PC-9 (cell line): ENCODE data around the gene RNF225. TPM values are rescaled to one million over a fixed set of nuclear protein-coding genes. Genes with fewer than 3 reads are reported as not detected.

Source experiments
- BruUV-seq: library from RNA; stranded (reverse); fragments of 400-500 nt; replicated peaks from 2 replicates; lab custom pipeline; 2021; lab: Mats Ljungman, UMichigan
- CTCF ChIA-PET: fragments of 300-600 bp; sonication (Branson Sonifier 250); formaldehyde crosslinking; loops from one replicate; lab custom pipeline; 2022; ENCODE audit warnings: antibody characterized with exemption; lab: Charles Lee
- POLR2A ChIA-PET: fragments of 300-600 bp; sonication (Branson Sonifier 250); formaldehyde crosslinking; loops from one replicate; lab custom pipeline; 2022; ENCODE audit warnings: antibody characterized with exemption; ENCODE audit not compliant: unreplicated experiment; lab: Charles Lee
- DNase-seq, 2 experiments: peaks; one replicate each; pipeline versions ENCODE4 v3.0.0 to v3.0.0-alpha.2; 2015 to 2022; ENCODE audit warnings: mixed read lengths in 1 of 2
- H2AFZ ChIP-seq: fragments of 200-600 bp; sonication (generic); 2 replicates; pipeline ENCODE4 v1.8.1; 2017; ENCODE audit warnings: antibody characterized with exemption
- H3F3A ChIP-seq: fragments of 200-600 bp; sonication (generic); 2 replicates; pipeline ENCODE4 v1.8.1; 2017; ENCODE audit warnings: antibody characterized with exemption, mild to moderate bottlenecking, low read depth; ENCODE audit not compliant: insufficient read depth
- H3K27ac ChIP-seq: fragments of 200-600 bp; sonication (generic); 2 replicates; pipeline ENCODE4 v1.6.1; 2016; ENCODE audit warnings: mixed run types
- H3K27me3 ChIP-seq: fragments of 200-600 bp; sonication (generic); 2 replicates; pipeline ENCODE4 v1.6.1; 2016; ENCODE audit warnings: low read depth, mixed run types; ENCODE audit not compliant: insufficient read depth
- H3K36me3 ChIP-seq: fragments of 200-600 bp; sonication (generic); 2 replicates; pipeline ENCODE4 v1.6.1; 2016; ENCODE audit warnings: low read depth, mixed run types
- H3K4me1 ChIP-seq: fragments of 200-600 bp; sonication (generic); replicated peaks from 2 replicates; pipeline ENCODE4 v1.6.1; 2016; ENCODE audit warnings: mixed run types; ENCODE audit not compliant: insufficient read depth
- H3K4me2 ChIP-seq: fragments of 200-600 bp; sonication (generic); 2 replicates; pipeline ENCODE4 v1.6.1; 2017; ENCODE audit warnings: mixed run types
- H3K4me3 ChIP-seq: fragments of 200-600 bp; sonication (generic); 2 replicates; pipeline ENCODE4 v1.6.1; 2016; ENCODE audit warnings: mixed run types
- H3K79me2 ChIP-seq: fragments of 200-600 bp; sonication (generic); 2 replicates; pipeline ENCODE4 v1.6.1; 2017; ENCODE audit warnings: low read depth, mixed run types
- H3K9me2 ChIP-seq: fragments of 200-600 bp; sonication (generic); 2 replicates; pipeline ENCODE4 v1.8.1; 2017; ENCODE audit warnings: mild to moderate bottlenecking; ENCODE audit not compliant: insufficient read depth
- H3K9me3 ChIP-seq: fragments of 200-600 bp; sonication (generic); 2 replicates; pipeline ENCODE4 v1.8.1; 2016; ENCODE audit warnings: low read depth; ENCODE audit not compliant: insufficient read depth
- H4K20me1 ChIP-seq: fragments of 200-600 bp; sonication (generic); 2 replicates; pipeline ENCODE4 v1.8.1; 2017; ENCODE audit not compliant: insufficient read depth
- CTCF ChIP-seq: fragments of 200-600 bp; sonication (generic); conservative IDR thresholded peaks from 2 replicates; pipeline ENCODE4 v1.6.1; 2017; ENCODE audit warnings: mixed run types, antibody characterized with exemption, mild to moderate bottlenecking, moderate library complexity
- EZH2 ChIP-seq: fragments of 200-600 bp; sonication (generic); IDR thresholded peaks from 2 replicates; pipeline ENCODE4 v1.8.0; 2017; ENCODE audit warnings: antibody characterized with exemption, low read depth
- intact Hi-C: fragments of 100-400 bp; cut with micrococcal nuclease; formaldehyde crosslinking; loops from one replicate; pipeline ENCODE4 v1.10.0; 2022; ENCODE audit not compliant: unreplicated experiment
- total RNA-seq: library from RNA; stranded (reverse); gene quantifications from 2 replicates; pipeline ENCODE4 v1.2.3, GENCODE V29; 2021

RNF225 gene
- total RNA-seq, 1 experiment from 2014 or later: 0.61 TPM

GRCh38 chr19:58388175-58388526 is 7.3 kb upstream of the RNF225 start:
- peaks cover 22% of the 10 kb centered on the region for H3K4me1 ChIP-seq
- no peaks in the 10 kb centered on the region for H3K9me2 ChIP-seq
- TF ChIP-seq EZH2 (no peak), CTCF (no peak)
- peak overlapping the region; percentile 90 for H3K4me2 ChIP-seq
- BruUV-seq: no TSS peak
- H3K79me2 ChIP-seq: peaks cover 68% of the 10 kb centered on the region
- H2AFZ ChIP-seq: no peak overlapping the region
- intact Hi-C loops: no loop called here
- no peak for DNase-seq
- no peaks in the 10 kb centered on the region for H3K9me3 ChIP-seq
- peaks cover 22% of the 10 kb centered on the region for H4K20me1 ChIP-seq
- peaks cover 23% of the 10 kb centered on the region; the same call in 1 of the 2 replicates for H3F3A ChIP-seq
- CTCF ChIA-PET: no interaction called here
- POLR2A ChIA-PET: no interaction called here
- H3K27ac ChIP-seq: no peak overlapping the region
- peak overlapping the region; percentile 93 for H3K4me3 ChIP-seq
- H3K36me3 ChIP-seq: no peaks in the 10 kb centered on the region
- no peaks in the 10 kb centered on the region for H3K27me3 ChIP-seq

GRCh38 chr19:58392945-58393724 is 2.3 kb upstream of the RNF225 start:
- H3K9me3 ChIP-seq: no peaks in the 10 kb centered on the region
- intact Hi-C loops: no loop called here
- DNase-seq: no peak
- ChIA-PET POLR2A (interaction anchor here (0.6 kb wide), 1 partner anchor 12 kb away, joined by 3 read pairs; no protein-coding TSS in a partner anchor), CTCF (no interaction called here)
- BruUV-seq: no TSS peak
- no peak overlapping the region for H2AFZ ChIP-seq
- H3K4me1 ChIP-seq: peaks cover 35% of the 10 kb centered on the region
- H3K4me2 ChIP-seq: no peak overlapping the region
- H3K27me3 ChIP-seq: no peaks in the 10 kb centered on the region
- no peak for TF ChIP-seq EZH2
- TF ChIP-seq CTCF: no peak
- H3K4me3 ChIP-seq: no peak overlapping the region
- no peaks in the 10 kb centered on the region for H3K36me3 ChIP-seq
- no peaks in the 10 kb centered on the region for H3K9me2 ChIP-seq
- peaks cover 45% of the 10 kb centered on the region for H3K79me2 ChIP-seq
- peaks cover 26% of the 10 kb centered on the region for H4K20me1 ChIP-seq
- peaks cover 52% of the 10 kb centered on the region for H3F3A ChIP-seq
- no peak overlapping the region for H3K27ac ChIP-seq

- H3K9me3 ChIP-seq: no peaks in the 10 kb centered on the region
- H3K9me2 ChIP-seq: no peaks in the 10 kb centered on the region
- no peaks in the 10 kb centered on the region for H3K36me3 ChIP-seq
- no peak overlapping the region for H3K4me2 ChIP-seq
- CTCF ChIA-PET: no interaction called here
- intact Hi-C loops: loop anchor here (2.0 kb wide), 1 partner anchor 13 kb away; the partner anchor contains the start of gene ZNF837
- no peak overlapping the region for H3K27ac ChIP-seq
- peaks cover 31% of the 10 kb centered on the region for H3K4me1 ChIP-seq
- TF ChIP-seq CTCF: no peak
- TF ChIP-seq EZH2: no peak
- peaks cover 39% of the 10 kb centered on the region for H3K79me2 ChIP-seq
- no peak overlapping the region for H3K4me3 ChIP-seq
- H4K20me1 ChIP-seq: peaks cover 26% of the 10 kb centered on the region
- POLR2A ChIA-PET: no interaction called here
- DNase-seq: no peak
- no peak overlapping the region for H2AFZ ChIP-seq
- BruUV-seq: no TSS peak
- H3F3A ChIP-seq: peaks cover 50% of the 10 kb centered on the region
- H3K27me3 ChIP-seq: no peaks in the 10 kb centered on the region
Observed at GRCh38 chr19:58393725-58394033, 1.8 kb upstream of the RNF225 start.
